Putamen (tissue), 1 donor: ENCODE data around the gene ATG2B.
A peak's percentile ranks its signal among the peaks of the same experiment; 100 is the strongest.

Experiments used
- DNase-seq: peaks from one replicate; pipeline ENCODE4 v3.0.0-alpha.2; 2016; ENCODE audit warnings: low spot score

Gene ATG2B

GRCh38 chr14:96309896-96310330 lies 53.2 kb downstream of the ATG2B start:
- no peak for DNase-seq

GRCh38 chr14:96309133-96309895 lies 53.8 kb downstream of the ATG2B start:
- DNase-seq: no peak

- DNase-seq: no peak
Measured at GRCh38 chr14:96307434-96307833, 55.7 kb downstream of the ATG2B start.

- no peak for DNase-seq
Measured at GRCh38 chr14:96304956-96305355, 58.2 kb downstream of the ATG2B start.

GRCh38 chr14:96303981-96304380 lies 59.2 kb downstream of the ATG2B start:
- no peak for DNase-seq

GRCh38 chr14:96299441-96299840 lies 63.7 kb downstream of the ATG2B start:
- DNase-seq: no peak

GRCh38 chr14:96297997-96298515 lies 65.1 kb downstream of the ATG2B start:
- no peak for DNase-seq

GRCh38 chr14:96297000-96297399 lies 66.1 kb downstream of the ATG2B start:
- DNase-seq: no peak

- DNase-seq: no peak
Measured at GRCh38 chr14:96294246-96294645, 68.9 kb downstream of the ATG2B start.

GRCh38 chr14:96287856-96288255 lies 75.3 kb downstream of the ATG2B start:
- no peak for DNase-seq

GRCh38 chr14:96286251-96286650 lies 76.9 kb downstream of the ATG2B start:
- DNase-seq: no peak

GRCh38 chr14:96285667-96286066 lies 77.5 kb downstream of the ATG2B start:
- no peak for DNase-seq

- DNase-seq: no peak
Measured at GRCh38 chr14:96284430-96284829, 78.7 kb downstream of the ATG2B start.

- no peak for DNase-seq
Measured at GRCh38 chr14:96284008-96284407, 79.1 kb downstream of the ATG2B start.

- DNase-seq: no peak
Measured at GRCh38 chr14:96281486-96281885, 81.7 kb downstream of the ATG2B start.

GRCh38 chr14:96280104-96280503 lies 83.0 kb downstream of the ATG2B start:
- no peak for DNase-seq

- no peak for DNase-seq
Measured at GRCh38 chr14:96279564-96279963, 83.6 kb downstream of the ATG2B start.

GRCh38 chr14:96277890-96278289 lies 85.3 kb downstream of the ATG2B start:
- DNase-seq: no peak

- DNase-seq: peak; percentile 82
Measured at GRCh38 chr14:96275177-96276112, 87.7 kb downstream of the ATG2B start.

- peak; percentile 75 for DNase-seq
Measured at GRCh38 chr14:96274543-96274942, 88.6 kb downstream of the ATG2B start.

- DNase-seq: no peak
Measured at GRCh38 chr14:96274122-96274521, 89.0 kb downstream of the ATG2B start.

GRCh38 chr14:96273629-96274028 lies 89.5 kb downstream of the ATG2B start:
- DNase-seq: no peak
